Stimulated activated CD8-positive, alpha-beta memory T cell treated with anti-CD3 and anti-CD28 coated beads, Interleukin-7, amount 100 ng/mL, for 48 hours (primary cell): ENCODE data around the gene PRKCE.

Experiments
- DNase-seq, 2 donors: peaks; one replicate each; pipeline ENCODE4 v3.0.0-alpha.2; 2020; ENCODE audit warnings: low read depth in 1 of 2; ENCODE audit errors: extremely low read depth in 1 of 2

The PRKCE gene

GRCh38 chr2:45802499-45803138, 151.1 kb downstream of the PRKCE start:
- DNase-seq: no peak

- DNase-seq: no peak
Observed at GRCh38 chr2:45804987-45805755, 153.7 kb downstream of the PRKCE start.

GRCh38 chr2:45806563-45807358, 155.3 kb downstream of the PRKCE start:
- DNase-seq: no peak

- DNase-seq: no peak
Observed at GRCh38 chr2:45808294-45808800, 156.9 kb downstream of the PRKCE start.

- DNase-seq: no peak
Observed at GRCh38 chr2:45809205-45809604, 157.7 kb downstream of the PRKCE start.

GRCh38 chr2:45812011-45812500, 160.6 kb downstream of the PRKCE start:
- DNase-seq: no peak

GRCh38 chr2:45813003-45813941, 161.8 kb downstream of the PRKCE start:
- no peak for DNase-seq

GRCh38 chr2:45814488-45814887, 163.0 kb downstream of the PRKCE start:
- no peak for DNase-seq

- DNase-seq: no peak
Observed at GRCh38 chr2:45814951-45815621, 163.6 kb downstream of the PRKCE start.

GRCh38 chr2:45816272-45816671, 164.8 kb downstream of the PRKCE start:
- no peak for DNase-seq

- DNase-seq: no peak
Observed at GRCh38 chr2:45818591-45818990, 167.1 kb downstream of the PRKCE start.

GRCh38 chr2:45820048-45820447, 168.6 kb downstream of the PRKCE start:
- no peak for DNase-seq

- no peak for DNase-seq
Observed at GRCh38 chr2:45821558-45822271, 170.2 kb downstream of the PRKCE start.

- no peak for DNase-seq
Observed at GRCh38 chr2:45822272-45822630, 170.8 kb downstream of the PRKCE start.

- DNase-seq: no peak
Observed at GRCh38 chr2:45823723-45824206, 172.3 kb downstream of the PRKCE start.

GRCh38 chr2:45825001-45825651, 173.7 kb downstream of the PRKCE start:
- DNase-seq: no peak

GRCh38 chr2:45826460-45826859, 175.0 kb downstream of the PRKCE start:
- no peak for DNase-seq

- no peak for DNase-seq
Observed at GRCh38 chr2:45826884-45827635, 175.6 kb downstream of the PRKCE start.
